ENCODE measurements around the gene RXFP3. TPM values are rescaled to one million over a fixed set of nuclear protein-coding genes. Genes with fewer than 3 reads are reported as not detected.
"Not testable (repeated sequence)": the region's sequence is repeated elsewhere in the genome, so short reads cannot be mapped to it uniquely, and the experiment has no call there.

RXFP3 gene
- total and polyA plus RNA-seq, 2 of the 8 experiments (the other 6 are each of a cell fraction or from before 2014, with no cell fraction given): 0.15 TPM; not detected in 1

GRCh38 chr5:33952175-33952574 is 16.0 kb downstream of the RXFP3 start:
- H2BK120ac ChIP-seq (replicated peaks; ENCODE audit: low read depth, low read length); FAIRE-seq; H3K4me3 ChIP-seq (ENCODE audit: extremely low read depth in 1 of 4, insufficient read depth in 2 of 4, low read depth in 3 of 4, low read length in 4 of 4); H3K9ac ChIP-seq (replicated peaks in 1 of 4; ENCODE audit: extremely low read depth in 1 of 4, low read depth in 3 of 4, low read length in 3 of 4); H3K79me2 ChIP-seq (ENCODE audit: control insufficient read depth in 1 of 2, insufficient read depth in 2 of 2, low read length in 2 of 2); H3K4me2 ChIP-seq (ENCODE audit: insufficient read depth in 1 of 2, low read depth in 2 of 2, low read length in 2 of 2); H3K4me1 ChIP-seq (replicated peaks in 1 of 4; ENCODE audit: control insufficient read depth in 3 of 4, insufficient read depth in 4 of 4, low read length in 3 of 4); H2BK5ac ChIP-seq (ENCODE audit: low read depth, low read length); H2BK20ac ChIP-seq (ENCODE audit: low read length); H3K23me2 ChIP-seq (ENCODE audit: low read depth, low read length); H3K9me3 ChIP-seq (ENCODE audit: insufficient read depth in 2 of 2, low read depth in 1 of 2, low read length in 1 of 2); H4K8ac ChIP-seq (ENCODE audit: extremely low read depth, insufficient read depth, low read length); H2BK15ac ChIP-seq (ENCODE audit: low read length); H2AFZ ChIP-seq (ENCODE audit: low read length); H4K5ac ChIP-seq (ENCODE audit: insufficient read length, low read depth, low read length); H4K91ac ChIP-seq (replicated peaks; ENCODE audit: insufficient read length, low read length); H3K79me1 ChIP-seq (ENCODE audit: low read depth, low read length); H2AK5ac ChIP-seq (ENCODE audit: low read depth, low read length); H3K18ac ChIP-seq (ENCODE audit: extremely low read depth, low read length); H4K20me1 ChIP-seq (replicated peaks in 1 of 2; ENCODE audit: control insufficient read depth in 1 of 2, insufficient read depth in 2 of 2, low read length in 2 of 2); H3K56ac ChIP-seq (replicated peaks; ENCODE audit: insufficient read length, low read depth, low read length); H3K27me3 ChIP-seq (replicated peaks in 1 of 4; ENCODE audit: control insufficient read depth in 3 of 4, extremely low read depth in 1 of 4, insufficient read depth in 3 of 4, low read length in 3 of 4); H3K23ac ChIP-seq (ENCODE audit: insufficient read length); H3K27ac ChIP-seq (ENCODE audit: low read depth, low read length); H3K36me3 ChIP-seq (ENCODE audit: control insufficient read depth in 2 of 4, insufficient read depth in 4 of 4, low read length in 3 of 4); POLR2A ChIA-PET (ENCODE audit: partially characterized antibody); H2BK12ac ChIP-seq (ENCODE audit: low read depth, low read length); DNase-seq (ENCODE audit: low read depth in 1 of 2, low spot score in 2 of 2); H3K4ac ChIP-seq (replicated peaks; ENCODE audit: insufficient read length, low read depth, low read length); H3K14ac ChIP-seq (ENCODE audit: insufficient read length): not testable (repeated sequence)
- 77% methylated on average over 5 of the region's 5 CpGs; no CpG with 5 or more reads in 1 of the 2 experiments for whole genome bisulfite sequencing, 2 experiments (ENCODE audit: extremely low coverage in 1 of 2, insufficient coverage in 1 of 2, insufficient read length in 1 of 2, insufficient replicate concordance in 2 of 2, low coverage in 1 of 2, low lambda C conversion rate in 2 of 2, missing lambda C conversion rate in 1 of 2)
- CTCF ChIA-PET (ENCODE audit: partially characterized antibody): interaction anchor here (1.6 kb wide), 1 partner anchor 18 kb away, joined by 12 read pairs; no protein-coding TSS in a partner anchor
